ENCODE results near the gene CCDC78.

The CCDC78 gene

DNA sequence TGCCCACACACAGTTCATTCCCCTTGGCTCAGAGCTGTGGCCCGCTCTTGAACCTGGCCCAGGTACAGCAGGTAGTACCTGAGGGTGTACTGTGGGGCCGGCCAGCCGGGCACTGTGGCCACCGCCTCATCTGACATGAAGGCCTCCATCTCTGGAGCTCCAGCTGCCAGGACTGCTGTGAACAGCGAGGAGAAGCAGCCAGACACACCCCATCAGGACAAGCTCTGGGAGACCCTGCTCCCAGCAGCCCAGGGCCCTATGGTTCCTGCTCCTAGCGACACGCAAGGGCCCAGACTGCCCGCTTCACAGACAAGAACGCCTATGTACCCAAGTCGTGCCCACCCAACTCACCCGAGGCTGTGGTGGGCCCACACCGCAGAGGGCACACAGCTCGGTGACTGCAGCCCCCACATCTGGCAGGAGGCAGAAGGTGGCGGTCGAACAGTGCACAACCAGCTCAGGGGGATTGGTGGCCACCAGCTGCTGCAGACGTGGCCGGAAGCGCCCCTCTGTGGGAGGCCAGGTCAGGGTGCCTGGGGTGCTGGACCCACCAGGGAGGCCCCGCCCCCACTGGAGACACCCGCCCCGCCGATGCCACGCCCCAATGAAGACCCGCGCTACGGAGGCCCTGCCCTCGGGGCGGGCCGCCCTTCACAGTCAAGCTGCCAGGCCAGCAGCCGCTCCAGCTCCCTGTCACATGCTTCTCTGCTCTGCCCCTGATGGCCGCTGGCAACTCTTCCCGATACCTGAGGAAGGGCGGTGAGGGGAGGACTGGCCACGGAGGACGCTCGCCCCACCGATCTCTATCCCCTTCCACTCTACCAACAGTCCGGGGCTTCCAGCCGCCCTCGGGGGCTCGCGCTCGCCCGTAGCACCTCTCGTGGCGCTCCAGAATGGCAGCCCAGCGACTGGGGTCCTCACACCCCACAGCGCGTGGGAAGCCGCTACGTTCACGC, 47.1 kb downstream of the CCDC78 start:
- no peaks in the 10 kb centered on the region for H3K27me3 ChIP-seq (ENCODE audit: insufficient read depth, low read length, poor library complexity, severe bottlenecking)
- peaks cover 16% of the 10 kb centered on the region; the same call in 1 of the 2 replicates for H3K79me2 ChIP-seq (ENCODE audit: insufficient read depth, low read length)
- peak overlapping the region; percentile 60 for H3K4me3 ChIP-seq (ENCODE audit: low read length, poor library complexity, severe bottlenecking)
- H3K9ac ChIP-seq (ENCODE audit: low read depth, low read length, poor library complexity, severe bottlenecking): no peak overlapping the region
- H3K36me3 ChIP-seq (ENCODE audit: insufficient read depth, low read length): no peaks in the 10 kb centered on the region
- H3F3A ChIP-seq (ENCODE audit: low read depth): no peaks in the 10 kb centered on the region
- peak overlapping the region; percentile 66 for H3K4me2 ChIP-seq (ENCODE audit: low read depth, low read length, poor library complexity, severe bottlenecking)
- TF ChIP-seq EZH2phosphoT487 (IDR thresholded peaks at IDR 0.05; ENCODE audit: borderline replicate concordance): no peak
- TF ChIP-seq, protein P1, sequence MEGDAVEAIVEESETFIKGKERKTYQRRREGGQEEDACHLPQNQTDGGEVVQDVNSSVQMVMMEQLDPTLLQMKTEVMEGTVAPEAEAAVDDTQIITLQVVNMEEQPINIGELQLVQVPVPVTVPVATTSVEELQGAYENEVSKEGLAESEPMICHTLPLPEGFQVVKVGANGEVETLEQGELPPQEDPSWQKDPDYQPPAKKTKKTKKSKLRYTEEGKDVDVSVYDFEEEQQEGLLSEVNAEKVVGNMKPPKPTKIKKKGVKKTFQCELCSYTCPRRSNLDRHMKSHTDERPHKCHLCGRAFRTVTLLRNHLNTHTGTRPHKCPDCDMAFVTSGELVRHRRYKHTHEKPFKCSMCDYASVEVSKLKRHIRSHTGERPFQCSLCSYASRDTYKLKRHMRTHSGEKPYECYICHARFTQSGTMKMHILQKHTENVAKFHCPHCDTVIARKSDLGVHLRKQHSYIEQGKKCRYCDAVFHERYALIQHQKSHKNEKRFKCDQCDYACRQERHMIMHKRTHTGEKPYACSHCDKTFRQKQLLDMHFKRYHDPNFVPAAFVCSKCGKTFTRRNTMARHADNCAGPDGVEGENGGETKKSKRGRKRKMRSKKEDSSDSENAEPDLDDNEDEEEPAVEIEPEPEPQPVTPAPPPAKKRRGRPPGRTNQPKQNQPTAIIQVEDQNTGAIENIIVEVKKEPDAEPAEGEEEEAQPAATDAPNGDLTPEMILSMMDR (conservative IDR thresholded peaks at IDR 0.05; ENCODE audit: low read length): no peak
- no peaks in the 10 kb centered on the region for H3K9me2 ChIP-seq (replicated peaks; ENCODE audit: low read depth, low read length)
- H4K20me1 ChIP-seq (ENCODE audit: insufficient read depth, low read length, poor library complexity, severe bottlenecking): peaks cover 2% of the 10 kb centered on the region
- peaks cover 4% of the 10 kb centered on the region for H3K4me1 ChIP-seq (ENCODE audit: insufficient read depth, low read length, poor library complexity, severe bottlenecking)
- no peak overlapping the region for H2AFZ ChIP-seq (ENCODE audit: low read length)
- H3K9me3 ChIP-seq (ENCODE audit: insufficient read depth, low read depth, low read length): no peaks in the 10 kb centered on the region

DNA sequence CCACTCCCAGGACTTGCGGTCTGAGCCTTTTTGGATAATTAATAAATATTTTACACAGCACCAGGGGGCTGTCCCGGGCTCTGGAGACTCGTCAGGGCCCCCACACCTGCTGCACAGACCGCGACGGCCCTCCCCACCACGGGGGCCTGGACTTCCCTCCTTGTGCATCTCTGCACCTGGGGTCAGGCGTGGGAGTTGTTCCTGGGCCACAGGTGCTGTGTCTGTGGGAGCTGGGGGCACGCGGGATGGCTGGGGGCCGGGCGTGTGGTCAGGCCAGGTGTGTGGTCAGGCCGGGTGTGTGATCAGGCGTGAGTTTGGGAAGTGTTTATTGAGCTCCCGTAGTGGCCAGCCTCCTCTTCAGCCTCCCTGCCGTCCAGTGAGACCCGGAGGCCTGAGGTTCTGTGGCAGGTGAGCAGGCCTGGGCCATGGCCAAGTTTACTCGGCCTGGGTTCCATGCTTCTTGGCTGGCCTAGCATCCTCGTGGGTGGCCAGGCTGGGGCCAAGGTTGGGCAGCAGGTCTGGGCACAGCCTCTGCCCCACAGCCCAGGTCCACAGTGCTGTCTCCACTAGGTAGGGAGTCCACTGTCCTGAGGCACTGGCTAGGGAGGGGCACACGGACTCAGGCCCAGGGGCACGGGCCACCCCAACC, 47.9 kb downstream of the CCDC78 start:
- H3K9me3 ChIP-seq (ENCODE audit: insufficient read depth, low read depth, low read length): no peaks in the 10 kb centered on the region
- H3K79me2 ChIP-seq (ENCODE audit: insufficient read depth, low read length): peaks cover 16% of the 10 kb centered on the region; the same call in 1 of the 2 replicates
- peaks cover 4% of the 10 kb centered on the region for H3K4me1 ChIP-seq (ENCODE audit: insufficient read depth, low read length, poor library complexity, severe bottlenecking)
- H3K9me2 ChIP-seq (replicated peaks; ENCODE audit: low read depth, low read length): no peaks in the 10 kb centered on the region
- H3K27me3 ChIP-seq (ENCODE audit: insufficient read depth, low read length, poor library complexity, severe bottlenecking): no peaks in the 10 kb centered on the region
- no peak overlapping the region for H3K9ac ChIP-seq (ENCODE audit: low read depth, low read length, poor library complexity, severe bottlenecking)
- H3K4me2 ChIP-seq (ENCODE audit: low read depth, low read length, poor library complexity, severe bottlenecking): no peak overlapping the region
- peaks cover 2% of the 10 kb centered on the region for H4K20me1 ChIP-seq (ENCODE audit: insufficient read depth, low read length, poor library complexity, severe bottlenecking)
- H3K36me3 ChIP-seq (ENCODE audit: insufficient read depth, low read length): no peaks in the 10 kb centered on the region
- H3F3A ChIP-seq (ENCODE audit: low read depth): no peaks in the 10 kb centered on the region
- H3K4me3 ChIP-seq (ENCODE audit: low read length, poor library complexity, severe bottlenecking): no peak overlapping the region
- TF ChIP-seq EZH2phosphoT487 (IDR thresholded peaks at IDR 0.05; ENCODE audit: borderline replicate concordance): no peak
- TF ChIP-seq, protein P1 (conservative IDR thresholded peaks at IDR 0.05; ENCODE audit: low read length): no peak
- H2AFZ ChIP-seq (ENCODE audit: low read length): no peak overlapping the region

DNA sequence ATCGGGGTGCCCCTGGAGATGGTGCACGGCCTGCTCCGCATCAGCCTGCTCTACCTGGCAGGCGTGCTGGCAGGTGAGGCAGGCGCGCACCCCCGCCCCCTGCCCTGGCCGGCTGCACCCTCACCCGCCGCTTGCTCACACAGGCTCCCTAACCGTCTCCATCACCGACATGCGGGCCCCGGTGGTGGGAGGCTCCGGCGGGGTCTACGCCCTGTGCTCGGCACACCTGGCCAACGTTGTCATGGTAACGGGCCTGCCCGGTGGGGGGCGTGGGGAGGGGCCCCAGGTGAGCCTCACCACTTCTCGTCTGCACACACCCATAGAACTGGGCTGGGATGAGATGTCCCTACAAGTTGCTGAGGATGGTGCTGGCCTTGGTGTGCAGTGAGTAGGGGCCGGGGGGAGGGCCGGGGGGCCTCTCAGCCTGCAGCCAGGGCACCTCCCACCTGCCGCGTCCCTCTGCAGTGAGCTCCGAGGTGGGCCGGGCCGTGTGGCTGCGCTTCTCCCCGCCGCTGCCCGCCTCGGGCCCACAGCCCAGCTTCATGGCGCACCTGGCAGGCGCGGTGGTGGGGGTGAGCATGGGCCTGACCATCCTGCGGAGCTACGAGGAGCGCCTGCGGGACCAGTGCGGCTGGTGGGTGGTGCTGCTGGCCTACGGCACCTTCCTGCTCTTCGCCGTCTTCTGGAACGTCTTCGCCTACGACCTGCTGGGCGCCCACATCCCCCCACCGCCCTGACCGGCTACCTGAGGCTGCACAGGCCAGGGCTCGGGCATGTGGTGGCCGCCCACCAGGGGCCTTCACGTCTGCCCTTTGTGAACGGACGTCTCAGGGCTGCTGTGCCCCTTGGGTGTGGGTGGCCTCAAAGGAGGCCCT, 48.7 kb downstream of the CCDC78 start:
- Histone ChIP-seq H3K36me3 (ENCODE audit: insufficient read depth, low read length) (no peaks in the 10 kb centered on the region), H3K4me1 (ENCODE audit: insufficient read depth, low read length, poor library complexity, severe bottlenecking) (peaks cover 4% of the 10 kb centered on the region), H3K4me2 (ENCODE audit: low read depth, low read length, poor library complexity, severe bottlenecking) (no peak overlapping the region)

More for the DNA sequence above, 48.7 kb downstream of the CCDC78 start:
- H3K27me3 ChIP-seq (ENCODE audit: insufficient read depth, low read length, poor library complexity, severe bottlenecking): no peaks in the 10 kb centered on the region
- no peak overlapping the region for H3K4me3 ChIP-seq (ENCODE audit: low read length, poor library complexity, severe bottlenecking)
- no peak for TF ChIP-seq EZH2phosphoT487 (IDR thresholded peaks at IDR 0.05; ENCODE audit: borderline replicate concordance)
- TF ChIP-seq, protein P1 (conservative IDR thresholded peaks at IDR 0.05; ENCODE audit: low read length): no peak
- no peak overlapping the region for H2AFZ ChIP-seq (ENCODE audit: low read length)
- H4K20me1 ChIP-seq (ENCODE audit: insufficient read depth, low read length, poor library complexity, severe bottlenecking): peaks cover 2% of the 10 kb centered on the region
- H3F3A ChIP-seq (ENCODE audit: low read depth): no peaks in the 10 kb centered on the region
- peaks cover 16% of the 10 kb centered on the region; the same call in 1 of the 2 replicates for H3K79me2 ChIP-seq (ENCODE audit: insufficient read depth, low read length)
- no peaks in the 10 kb centered on the region for H3K9me3 ChIP-seq (ENCODE audit: insufficient read depth, low read depth, low read length)
- no peaks in the 10 kb centered on the region for H3K9me2 ChIP-seq (replicated peaks; ENCODE audit: low read depth, low read length)
- no peak overlapping the region for H3K9ac ChIP-seq (ENCODE audit: low read depth, low read length, poor library complexity, severe bottlenecking)
